ENCODE measurements around the gene DGKB. TPM values are rescaled to one million over a fixed set of nuclear protein-coding genes. Genes with fewer than 3 reads are reported as not detected.

Gene DGKB
- total RNA-seq, 1 donor, result not detected

GRCh38 chr7:14793151-14793550, 109.4 kb downstream of the DGKB start:
- H3K4me3 ChIP-seq (ENCODE audit: low read depth, low read length), result no peak overlapping the region
- TF ChIP-seq CTCF (IDR thresholded peaks at IDR 0.05; ENCODE audit: insufficient read depth, low read depth, low read length), result no peak
- DNase-seq (ENCODE audit: low read depth), result no peak

GRCh38 chr7:14787551-14787950, 115.0 kb downstream of the DGKB start:
- no peak for TF ChIP-seq CTCF (IDR thresholded peaks at IDR 0.05; ENCODE audit: insufficient read depth, low read depth, low read length)
- DNase-seq (ENCODE audit: low read depth), result no peak
- H3K4me3 ChIP-seq (ENCODE audit: low read depth, low read length), result no peak overlapping the region

GRCh38 chr7:14786314-14786895, 116.1 kb downstream of the DGKB start:
- no peak for TF ChIP-seq CTCF (IDR thresholded peaks at IDR 0.05; ENCODE audit: insufficient read depth, low read depth, low read length)
- DNase-seq (ENCODE audit: low read depth), result no peak
- no peak overlapping the region for H3K4me3 ChIP-seq (ENCODE audit: low read depth, low read length)

- no peak for TF ChIP-seq CTCF (IDR thresholded peaks at IDR 0.05; ENCODE audit: insufficient read depth, low read depth, low read length)
- DNase-seq (ENCODE audit: low read depth), result no peak
- H3K4me3 ChIP-seq (ENCODE audit: low read depth, low read length), result no peak overlapping the region
Observed at GRCh38 chr7:14777806-14778205, 124.7 kb downstream of the DGKB start.

GRCh38 chr7:14776266-14776665, 126.3 kb downstream of the DGKB start:
- DNase-seq (ENCODE audit: low read depth), result no peak
- H3K4me3 ChIP-seq (ENCODE audit: low read depth, low read length), result no peak overlapping the region
- TF ChIP-seq CTCF (IDR thresholded peaks at IDR 0.05; ENCODE audit: insufficient read depth, low read depth, low read length), result no peak

GRCh38 chr7:14773729-14774271, 128.8 kb downstream of the DGKB start:
- H3K4me3 ChIP-seq (ENCODE audit: low read depth, low read length), result no peak overlapping the region
- TF ChIP-seq CTCF (IDR thresholded peaks at IDR 0.05; ENCODE audit: insufficient read depth, low read depth, low read length), result no peak
- no peak for DNase-seq (ENCODE audit: low read depth)

- TF ChIP-seq CTCF (IDR thresholded peaks at IDR 0.05; ENCODE audit: insufficient read depth, low read depth, low read length), result no peak
- no peak overlapping the region for H3K4me3 ChIP-seq (ENCODE audit: low read depth, low read length)
- DNase-seq (ENCODE audit: low read depth), result no peak
Observed at GRCh38 chr7:14770614-14771013, 131.9 kb downstream of the DGKB start.

Measured in fibroblast of villous mesenchyme (primary cell).